GM18868 (cell line): ENCODE data around the gene PLCH2.

Source experiments
- ATAC-seq: cut with Tn5 transposase; IDR thresholded peaks from one replicate; pipeline ENCODE4 v1.9.1; 2021; ENCODE audit warnings: mild to moderate bottlenecking, moderate library complexity; ENCODE audit not compliant: unreplicated experiment

Gene PLCH2

DNA sequence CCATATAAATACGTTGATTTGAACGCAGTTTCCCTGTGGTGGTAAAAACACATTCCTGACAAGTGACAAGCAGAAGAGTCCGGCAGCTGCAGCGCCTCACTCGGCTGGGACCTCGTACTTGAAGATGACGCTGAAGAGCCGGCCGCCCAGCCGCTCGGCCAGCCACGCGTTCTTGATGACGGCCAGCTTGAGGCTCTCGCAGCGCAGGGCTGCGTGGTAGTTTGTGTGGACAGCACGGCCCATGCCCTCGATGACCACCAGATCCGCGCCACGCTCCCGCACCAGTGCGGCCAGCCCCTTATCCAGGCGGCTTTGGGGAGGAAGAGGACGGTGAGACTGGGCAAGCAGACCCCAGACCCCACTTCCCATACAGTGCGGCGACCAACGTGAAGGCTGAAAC is 32.7 kb downstream of the PLCH2 start:
- ATAC-seq, result no peak

DNA sequence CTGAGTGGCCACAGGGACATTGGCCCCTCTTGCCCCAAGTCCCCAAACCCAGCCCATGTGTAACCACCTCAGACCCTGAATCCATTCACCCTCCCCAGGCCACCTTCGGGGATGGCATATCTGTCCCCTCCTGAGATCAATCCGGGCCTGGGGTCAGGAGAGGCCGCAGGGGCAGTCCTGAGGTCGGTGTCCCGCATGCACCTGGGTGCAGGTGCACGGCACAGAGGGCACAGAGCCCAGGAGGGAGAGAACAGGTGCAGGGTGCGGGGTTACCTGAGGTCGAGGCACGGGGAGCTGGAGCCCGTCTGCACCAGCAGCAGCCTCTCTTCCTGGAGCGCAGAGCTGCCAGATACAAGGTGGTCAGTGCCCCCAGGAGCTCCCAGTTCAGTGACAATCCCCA is 33.5 kb downstream of the PLCH2 start:
- ATAC-seq, result no peak

DNA sequence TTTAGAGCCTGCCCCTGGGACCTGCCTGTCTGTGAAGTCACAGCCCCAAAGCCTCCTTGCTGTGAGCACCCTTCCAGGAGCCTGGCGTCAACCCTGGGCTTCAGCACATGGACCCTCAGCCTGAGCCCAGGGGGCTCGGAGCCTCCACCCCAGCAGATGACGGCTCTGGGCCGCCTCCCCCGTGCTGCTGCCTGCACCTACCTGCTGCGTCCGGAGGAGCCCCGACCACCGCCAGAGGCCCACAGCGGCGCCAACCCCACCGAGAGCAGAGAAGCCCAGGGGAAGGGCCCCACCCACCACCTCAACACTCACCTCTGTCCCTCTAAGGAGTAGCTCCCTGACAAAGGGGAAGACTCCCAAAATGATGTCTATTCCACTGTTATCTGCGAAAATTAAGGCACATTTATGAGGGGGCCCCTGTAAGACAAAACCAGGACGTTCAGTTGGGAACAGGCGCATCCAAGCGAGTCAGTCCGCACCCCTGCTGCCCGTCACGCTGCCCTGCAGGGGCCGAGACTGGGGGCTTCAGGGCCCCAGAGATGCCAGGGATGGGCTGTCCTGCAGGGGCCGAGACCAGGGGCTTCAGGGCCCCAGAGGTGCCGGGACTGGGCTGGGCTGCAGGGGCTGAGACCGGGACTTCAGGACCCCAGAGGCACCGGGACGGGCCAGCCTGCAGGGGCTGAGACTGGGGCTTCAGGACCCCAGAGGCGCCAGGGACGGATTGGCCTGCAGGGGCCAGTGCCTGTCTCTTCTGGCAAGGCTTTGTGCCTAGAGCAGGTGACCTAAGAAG is 34.5 kb downstream of the PLCH2 start:
- ATAC-seq, result no peak

DNA sequence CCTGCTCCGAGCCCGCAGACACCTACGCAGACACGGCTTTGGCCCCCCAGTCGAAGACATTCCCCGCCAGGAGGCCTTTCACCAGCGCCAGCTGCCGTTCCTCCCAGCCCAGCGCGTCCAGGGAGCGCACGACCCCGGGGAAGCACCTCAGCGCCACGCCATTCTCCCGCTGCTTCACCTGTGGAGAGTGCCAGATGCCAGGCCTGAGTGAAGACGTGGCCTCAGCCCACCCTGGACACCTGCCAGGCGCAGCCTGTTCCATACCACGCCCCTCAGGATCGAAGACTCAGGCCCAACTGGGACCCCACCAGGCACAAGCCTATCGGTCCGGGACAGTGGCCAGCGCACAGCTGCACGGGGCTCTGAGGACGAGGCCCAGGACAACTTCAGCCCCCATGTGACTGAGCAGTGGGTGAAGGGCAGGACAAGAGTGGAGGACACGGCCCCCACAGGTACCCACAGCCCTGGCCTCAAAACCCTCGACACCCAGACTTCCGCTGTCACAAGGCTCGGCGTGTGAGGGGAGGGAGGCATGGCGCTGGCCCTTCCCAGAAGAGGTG is 36.9 kb downstream of the PLCH2 start:
- no peak for ATAC-seq

DNA sequence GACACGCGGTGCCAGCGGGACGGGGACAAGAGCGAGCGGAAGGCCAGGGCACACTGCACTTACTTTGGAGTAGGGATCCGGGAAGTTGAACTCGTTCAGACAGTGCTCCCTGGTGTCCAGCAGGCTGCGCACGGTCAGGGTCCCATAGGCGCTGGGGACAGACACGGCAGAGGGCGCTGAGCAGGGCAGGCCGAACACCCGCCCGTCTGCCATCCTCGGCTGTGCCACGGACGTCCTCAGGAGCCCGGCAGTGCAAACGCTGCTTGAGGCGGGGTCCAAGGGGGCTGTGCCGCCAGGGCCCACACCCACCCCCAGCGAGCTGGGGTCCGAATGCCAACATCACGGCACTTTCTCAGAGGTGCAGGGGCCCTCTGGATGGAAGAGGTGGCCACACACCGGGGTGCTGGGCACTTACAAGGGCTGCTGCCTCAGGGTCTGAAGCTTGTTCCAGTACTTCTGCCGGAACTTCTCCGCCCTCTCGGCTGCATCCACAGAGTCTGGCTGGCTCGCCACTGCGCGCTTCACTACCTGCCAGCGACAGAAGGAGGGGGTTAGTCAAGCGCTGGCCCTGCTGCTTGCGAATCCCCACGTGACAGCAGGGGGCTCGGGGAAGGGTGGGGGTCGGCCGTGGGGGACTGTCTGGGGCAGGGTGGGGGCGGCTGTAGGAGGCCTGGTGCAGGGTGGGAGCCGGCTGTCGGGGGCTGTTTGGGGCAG is 38.0 kb downstream of the PLCH2 start:
- no peak for ATAC-seq

DNA sequence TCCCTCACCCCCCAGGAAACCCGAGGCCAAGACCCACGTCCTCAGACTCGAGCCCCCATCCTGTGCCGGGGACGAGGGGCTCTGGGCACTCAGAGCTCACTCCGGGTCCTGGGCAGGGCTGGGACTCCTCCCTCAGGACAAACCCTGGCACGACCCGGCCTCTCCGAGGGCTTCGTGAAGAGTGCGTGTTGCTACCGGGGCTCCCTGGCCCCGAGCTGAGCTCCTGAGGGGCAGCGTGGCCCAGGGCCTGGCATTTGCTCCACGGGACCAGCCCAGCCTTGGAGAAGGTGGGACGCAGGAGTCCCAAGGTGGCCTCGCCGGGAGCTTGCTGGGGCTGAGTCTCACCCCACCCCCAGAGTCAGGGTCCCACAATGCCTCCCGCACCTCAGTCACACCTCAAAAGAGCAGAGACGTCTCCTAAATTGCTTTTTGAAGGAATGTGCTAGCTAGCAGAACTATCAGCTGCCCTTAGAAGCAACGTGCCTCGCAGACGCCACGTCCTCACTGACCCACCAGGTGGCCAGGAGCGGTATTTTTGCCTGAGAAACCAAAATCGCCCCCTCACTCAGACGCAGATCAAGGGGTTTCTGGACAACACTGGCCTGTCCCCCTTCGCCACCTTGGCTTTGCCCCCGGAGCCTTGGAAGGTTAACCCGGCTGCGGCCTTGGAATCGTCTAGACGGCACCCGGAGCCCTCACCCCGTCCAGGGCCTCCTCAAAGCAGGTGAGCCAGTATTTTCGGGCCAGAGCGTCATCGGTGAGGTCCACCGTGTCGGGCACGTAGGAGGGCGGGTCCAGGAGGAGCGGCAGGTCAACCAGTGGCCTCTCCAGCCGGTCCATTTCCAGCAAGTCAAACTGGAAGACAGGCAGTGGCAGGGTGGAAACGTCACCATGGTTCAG is 39.0 kb downstream of the PLCH2 start:
- no peak for ATAC-seq

DNA sequence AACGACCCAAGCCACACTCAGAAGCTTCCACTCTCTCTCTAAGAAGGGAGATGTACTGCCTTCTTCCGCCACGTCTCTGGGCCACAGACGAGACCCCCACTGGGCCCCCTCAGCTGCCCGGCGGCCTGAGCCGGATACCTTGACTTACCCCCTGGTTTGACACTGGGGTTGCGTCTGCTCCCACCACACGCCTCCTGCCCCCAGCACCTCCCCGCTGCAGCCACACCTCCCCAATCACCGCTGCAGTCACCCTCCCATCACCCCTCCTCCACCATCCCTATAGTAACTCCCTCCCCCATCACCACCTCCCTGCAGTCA is 39.6 kb downstream of the PLCH2 start:
- no peak for ATAC-seq

DNA sequence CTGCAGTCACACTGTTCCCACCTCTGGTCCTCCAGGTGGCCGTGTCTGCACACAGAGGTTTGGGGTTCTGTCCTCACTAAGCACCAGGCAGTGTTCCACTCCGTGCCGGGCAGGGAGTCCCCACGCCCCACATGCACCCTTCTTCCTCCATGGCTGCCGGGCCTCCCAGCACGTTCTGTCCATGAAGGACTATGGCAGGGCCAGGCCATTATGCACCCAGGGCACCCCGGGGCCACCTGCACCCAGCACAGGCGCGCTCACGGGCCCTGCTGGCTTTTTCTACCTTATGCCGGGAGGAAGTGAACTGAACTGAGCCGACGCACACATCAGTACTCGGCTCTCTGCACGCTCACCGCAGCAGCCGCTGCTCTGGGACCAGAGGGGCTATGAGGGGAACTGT is 40.0 kb downstream of the PLCH2 start:
- no peak for ATAC-seq

DNA sequence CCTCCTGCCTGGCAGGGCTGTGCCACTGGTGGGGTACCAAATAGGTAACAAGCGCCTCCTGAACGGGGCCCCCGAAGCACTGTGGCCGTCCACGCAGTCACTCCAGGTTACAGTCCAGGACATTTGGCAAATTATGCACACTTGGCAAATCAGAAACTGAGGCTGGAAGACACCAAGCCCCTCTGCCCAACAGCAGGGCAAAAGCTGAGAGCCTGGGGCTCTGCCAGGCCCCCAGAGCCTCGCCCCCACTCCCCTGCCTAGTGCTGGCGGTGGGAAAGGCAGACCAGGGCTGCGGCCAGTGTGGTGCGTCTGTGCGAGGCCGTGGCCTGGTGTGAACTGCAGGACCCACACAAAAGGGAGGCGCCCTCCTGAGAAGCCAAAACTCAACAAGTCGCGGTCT is 40.9 kb downstream of the PLCH2 start:
- no peak for ATAC-seq

DNA sequence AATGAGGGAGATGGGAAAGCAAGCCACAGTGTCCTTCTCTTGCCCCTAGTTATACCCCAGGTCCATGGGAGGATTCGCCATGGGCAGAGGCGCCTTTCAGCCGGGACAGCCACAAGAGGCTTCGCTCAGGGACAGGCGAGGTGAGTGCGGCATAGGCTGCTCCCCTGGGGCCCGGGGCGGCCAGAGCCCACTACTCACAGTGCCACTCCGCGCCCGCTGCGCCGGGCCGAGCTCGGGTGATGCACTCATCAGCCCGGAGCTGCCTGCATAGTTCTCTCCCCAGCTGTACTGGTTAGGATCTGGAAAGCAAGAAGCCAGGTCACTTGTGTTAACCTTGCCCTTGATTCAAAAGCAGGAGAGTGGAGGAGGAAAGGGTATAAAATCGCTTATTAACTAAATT is 41.9 kb downstream of the PLCH2 start:
- no peak for ATAC-seq

DNA sequence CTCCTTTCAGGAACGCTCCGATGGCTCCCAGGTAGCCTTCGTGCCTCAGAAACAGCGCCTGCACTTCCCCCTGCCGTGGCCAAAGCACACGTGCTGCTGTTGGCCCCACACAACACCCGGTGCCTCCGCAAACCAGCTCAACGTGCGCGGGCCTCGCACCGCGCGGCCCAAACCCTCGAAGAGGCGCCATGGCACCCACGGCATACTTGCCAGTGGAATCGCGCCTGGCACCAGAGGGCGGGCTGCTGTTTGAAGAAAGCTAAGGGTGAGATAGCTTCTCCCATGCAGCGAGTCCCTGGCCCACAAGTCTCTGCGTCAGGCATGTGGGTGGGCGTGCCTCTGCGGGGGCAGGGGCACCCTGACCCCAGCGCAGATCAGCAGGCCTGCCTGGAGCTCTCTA is 42.4 kb downstream of the PLCH2 start:
- ATAC-seq, result no peak

DNA sequence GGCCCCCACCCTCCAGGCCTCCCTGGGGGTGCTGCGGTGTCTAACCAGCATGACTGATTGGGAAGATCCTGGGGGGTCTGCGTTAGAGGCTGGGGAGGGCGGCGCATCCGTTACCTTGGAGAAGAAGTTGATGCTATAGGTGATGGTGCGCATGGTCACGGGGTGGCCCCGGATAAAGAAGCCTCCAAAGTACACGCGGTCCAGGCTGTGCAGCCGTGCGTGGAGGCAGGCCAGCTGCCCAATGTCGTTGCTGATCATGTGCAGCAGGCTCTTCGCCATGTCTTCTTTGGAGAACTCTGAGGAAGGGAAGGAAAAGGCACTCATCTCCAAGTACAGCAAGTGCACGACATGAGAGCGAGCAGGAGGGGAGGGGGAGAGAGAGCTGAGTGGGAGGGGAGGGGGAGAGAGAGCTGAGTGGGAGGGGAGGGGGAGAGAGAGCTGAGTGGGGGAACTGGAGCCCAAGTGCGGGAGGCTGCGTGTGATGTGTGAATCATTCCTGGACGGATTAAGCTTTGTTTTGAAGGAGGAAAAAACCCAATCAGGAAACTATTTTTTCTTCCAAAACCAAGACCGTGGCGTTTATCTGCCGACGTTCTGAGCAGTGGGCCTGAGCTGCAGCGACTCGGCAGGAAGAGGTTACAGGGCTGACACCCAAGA is 43.1 kb downstream of the PLCH2 start:
- ATAC-seq, result no peak

DNA sequence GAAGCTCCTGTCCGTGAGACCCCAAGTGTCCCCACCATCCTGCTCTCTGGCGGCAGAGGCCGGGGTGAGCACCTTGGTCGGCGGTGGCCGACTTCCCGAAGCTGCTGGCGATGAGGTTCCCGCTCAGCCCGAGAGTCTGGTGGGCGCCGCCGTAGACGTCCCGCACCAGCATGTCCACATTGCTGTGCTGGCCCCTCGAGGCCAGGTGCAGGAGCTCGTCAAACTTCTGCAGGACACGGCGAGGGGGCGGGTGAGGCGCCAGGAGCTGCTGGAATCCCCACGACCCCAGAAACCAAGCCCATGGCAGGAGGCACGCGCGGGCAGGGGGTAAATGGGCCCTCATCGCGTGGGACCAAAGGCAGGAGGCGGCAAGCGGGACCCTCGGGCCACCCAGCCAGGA is 43.6 kb downstream of the PLCH2 start:
- no peak for ATAC-seq

DNA sequence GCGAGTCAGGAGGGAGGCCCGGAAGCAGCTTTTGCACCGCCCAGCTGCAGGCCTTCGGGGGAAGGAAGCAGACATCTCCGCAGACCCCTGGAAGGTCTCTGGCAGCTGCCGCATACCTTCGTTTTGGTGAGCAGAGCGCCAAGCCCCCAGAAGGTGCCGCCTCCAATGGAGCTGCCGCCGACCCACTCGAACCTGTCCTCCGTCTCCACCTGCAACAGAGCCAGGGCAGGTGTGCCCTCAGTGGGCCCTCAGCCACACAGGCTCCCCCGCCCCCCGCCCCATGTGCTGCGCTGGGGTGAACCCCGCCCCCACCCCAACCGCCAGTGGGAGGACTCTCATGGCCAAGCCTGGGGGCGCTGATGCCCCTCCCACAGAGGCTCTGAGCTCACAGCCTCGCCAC is 44.1 kb downstream of the PLCH2 start:
- ATAC-seq, result no peak

DNA sequence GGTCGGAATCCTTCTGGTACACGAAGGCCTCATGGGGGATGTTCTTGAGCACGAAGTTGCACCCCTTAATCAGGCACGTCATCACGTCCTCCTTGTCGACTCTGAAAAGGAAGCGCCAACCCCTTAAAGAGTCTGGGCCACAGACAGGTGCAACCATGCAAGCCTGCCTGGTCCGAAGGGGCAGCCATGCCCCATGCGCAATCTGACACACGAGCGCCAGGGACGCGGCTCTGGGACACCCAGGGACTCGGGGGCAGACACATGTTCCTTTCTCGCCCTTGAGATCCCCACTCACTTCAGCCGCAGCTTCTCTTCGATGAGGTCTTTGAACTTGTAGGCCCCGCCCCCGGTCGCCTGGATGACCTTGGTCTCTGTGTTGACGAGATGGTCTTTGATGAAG is 44.7 kb downstream of the PLCH2 start:
- ATAC-seq, result no peak

DNA sequence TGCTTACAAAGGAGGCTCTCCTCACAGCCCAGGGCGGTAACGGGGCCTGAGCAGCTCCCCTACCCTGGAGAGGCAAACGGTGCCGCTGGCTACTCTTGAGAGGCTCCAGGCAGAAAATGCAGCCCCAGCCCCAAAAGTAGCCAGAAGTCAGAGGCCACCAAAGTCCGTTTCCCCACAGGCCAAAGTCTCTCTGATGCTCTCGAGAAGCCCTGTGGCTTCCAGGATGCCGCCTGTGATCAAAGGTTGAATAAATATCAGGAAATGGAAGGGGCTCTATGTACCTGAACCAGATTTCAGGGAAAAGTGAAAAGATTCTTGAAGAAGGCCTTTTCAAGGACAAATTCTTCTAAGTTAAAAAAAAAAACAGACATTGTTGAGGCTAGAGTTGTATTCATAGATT is 46.1 kb downstream of the PLCH2 start:
- no peak for ATAC-seq

DNA sequence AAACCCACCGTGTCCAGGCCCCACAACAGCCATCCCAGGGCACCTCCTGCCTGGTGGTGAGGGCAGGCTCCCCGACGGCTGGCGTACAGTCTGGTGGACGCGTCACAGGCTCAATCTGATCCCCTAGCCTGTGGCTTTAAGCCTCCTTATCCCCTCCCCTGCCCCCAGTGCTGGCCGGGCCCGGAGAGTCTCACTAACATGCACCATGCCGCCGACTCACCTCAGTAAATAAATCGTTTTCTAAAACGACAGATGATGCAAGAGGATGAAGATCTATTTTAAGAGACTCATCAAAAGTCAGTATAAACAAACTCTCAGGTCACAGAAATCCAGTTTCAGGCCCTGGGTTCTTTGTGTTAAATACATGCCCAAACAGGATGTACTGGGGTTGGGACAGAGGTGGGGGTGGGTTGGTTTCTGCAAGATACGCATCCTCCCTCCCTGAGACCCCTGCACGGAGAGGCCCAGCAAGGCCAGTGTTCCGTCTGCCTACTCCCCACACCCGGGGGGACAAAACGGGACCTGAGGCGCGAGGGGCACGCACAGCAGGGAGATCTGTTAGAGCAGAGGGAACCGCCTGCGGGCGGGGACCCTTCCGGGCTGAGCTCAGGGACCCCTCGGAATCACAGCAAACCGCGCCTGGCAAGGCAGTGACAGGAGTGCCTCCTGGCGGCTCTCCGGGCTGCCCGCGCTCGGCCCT is 47.3 kb downstream of the PLCH2 start:
- no peak for ATAC-seq

DNA sequence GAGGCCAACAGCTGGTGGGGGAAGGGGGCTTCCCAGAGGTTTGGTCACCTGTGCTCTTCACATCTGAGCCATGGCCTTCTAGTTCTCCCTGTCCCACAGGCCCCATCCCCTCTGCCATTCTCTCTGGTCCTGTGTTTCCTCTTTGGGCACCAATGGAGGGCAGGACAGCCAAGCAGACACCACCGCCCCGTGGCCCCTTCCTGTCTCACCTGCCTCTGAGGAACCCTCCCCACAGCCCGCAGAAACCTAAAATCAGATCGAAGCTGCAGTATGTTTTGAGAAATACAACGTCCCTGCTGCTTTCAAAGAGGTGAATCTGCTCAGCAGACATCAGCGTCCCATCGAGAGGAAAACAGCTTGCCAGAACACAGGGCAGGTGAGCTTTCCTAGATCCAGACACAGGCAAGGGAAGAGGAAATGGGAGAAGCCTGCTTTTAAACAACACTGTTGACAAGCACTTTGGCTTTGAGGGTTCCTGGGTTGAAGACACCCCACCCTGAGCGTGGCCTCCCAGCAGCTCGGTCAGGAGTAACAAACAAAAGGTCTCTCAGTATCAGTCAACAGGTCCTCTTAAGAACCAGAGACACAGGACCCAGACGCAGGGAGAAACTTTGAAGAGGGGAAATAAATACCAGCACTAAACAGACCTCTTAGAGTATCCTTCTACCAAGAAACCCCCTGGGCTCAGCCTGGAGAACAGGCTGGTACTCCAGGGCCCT is 48.0 kb downstream of the PLCH2 start:
- no peak for ATAC-seq

DNA sequence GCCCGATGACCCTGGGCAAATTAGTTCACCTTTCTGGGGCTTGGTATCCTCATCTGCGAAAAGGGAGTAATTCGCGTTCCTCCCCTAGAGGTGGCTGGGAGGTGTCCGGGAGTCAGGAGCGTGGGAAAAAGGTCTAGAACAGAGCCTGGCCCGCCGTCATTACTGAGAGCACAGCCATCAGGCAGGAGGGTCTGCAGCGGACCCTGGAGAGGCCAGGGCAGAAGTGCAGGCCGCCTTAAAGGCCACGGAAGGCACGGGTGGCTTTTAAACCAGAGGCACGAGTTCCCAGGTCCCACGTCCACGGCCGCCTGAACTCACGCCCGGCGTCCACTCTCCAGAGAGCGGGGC is 49.5 kb downstream of the PLCH2 start:
- no peak for ATAC-seq
